Measurements from ENCODE around the gene CBY2.
A peak's percentile ranks its signal among the peaks of the same experiment; 100 is the strongest.
"Not testable (repeated sequence)": the region's sequence is repeated elsewhere in the genome, so short reads cannot be mapped to it uniquely, and the experiment has no call there.

Gene CBY2, protein sequence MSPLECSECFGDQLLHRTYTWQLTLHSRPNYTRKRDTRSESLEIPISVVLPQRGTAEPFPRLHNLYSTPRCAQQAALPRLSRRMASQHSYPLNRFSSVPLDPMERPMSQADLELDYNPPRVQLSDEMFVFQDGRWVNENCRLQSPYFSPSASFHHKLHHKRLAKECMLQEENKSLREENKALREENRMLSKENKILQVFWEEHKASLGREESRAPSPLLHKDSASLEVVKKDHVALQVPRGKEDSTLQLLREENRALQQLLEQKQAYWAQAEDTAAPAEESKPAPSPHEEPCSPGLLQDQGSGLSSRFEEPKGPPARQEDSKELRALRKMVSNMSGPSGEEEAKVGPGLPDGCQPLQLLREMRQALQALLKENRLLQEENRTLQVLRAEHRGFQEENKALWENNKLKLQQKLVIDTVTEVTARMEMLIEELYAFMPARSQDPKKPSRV

GRCh38 chr13:45702088-45702487 is at the start of gene CBY2:
TSS of gene CBY2 (plus strand) at chr13:45702320. CDS start at chr13:45702391, 71 bp downstream.
- DNase-seq (ENCODE audit: low read depth, low spot score), result no peak

- DNase-seq (ENCODE audit: low read depth, low spot score), result no peak
Observed at GRCh38 chr13:45654633-45655349, 47.3 kb upstream of the CBY2 start.

DNA sequence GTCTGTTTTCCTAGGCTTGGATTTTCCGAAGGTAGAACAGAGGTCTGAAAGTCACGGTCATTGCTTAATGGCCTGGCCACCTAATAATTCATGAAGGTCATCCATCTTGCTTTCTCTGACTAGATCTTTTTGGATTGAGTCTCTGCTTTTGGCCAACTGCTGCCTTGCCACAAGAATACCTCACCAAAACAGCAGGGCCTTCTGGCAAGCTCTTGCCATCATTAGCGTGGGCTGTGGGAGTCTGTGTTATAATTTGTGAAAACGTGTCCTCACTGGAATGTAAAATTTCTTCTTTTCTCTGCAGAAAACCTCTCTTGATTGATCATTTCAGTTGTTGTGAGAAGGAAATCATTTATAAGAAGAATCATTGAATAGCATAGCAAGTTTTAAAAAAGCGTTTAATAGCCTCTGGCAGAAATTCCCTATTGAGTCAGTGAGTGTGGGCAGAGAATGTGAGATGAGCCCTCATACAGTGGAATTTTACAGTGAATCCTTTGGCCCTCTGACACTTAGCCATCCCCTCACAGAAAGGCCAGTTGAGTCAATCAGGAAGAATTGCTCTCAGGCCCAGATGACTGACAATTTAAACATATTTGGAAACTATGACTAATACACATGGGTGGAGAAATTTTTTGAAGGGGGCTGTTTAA is 43.4 kb upstream of the CBY2 start:
- DNase-seq (ENCODE audit: low read depth, low spot score), result no peak

- no peak for DNase-seq (ENCODE audit: low read depth, low spot score)
Observed at GRCh38 chr13:45659536-45659935, 42.6 kb upstream of the CBY2 start.

DNA sequence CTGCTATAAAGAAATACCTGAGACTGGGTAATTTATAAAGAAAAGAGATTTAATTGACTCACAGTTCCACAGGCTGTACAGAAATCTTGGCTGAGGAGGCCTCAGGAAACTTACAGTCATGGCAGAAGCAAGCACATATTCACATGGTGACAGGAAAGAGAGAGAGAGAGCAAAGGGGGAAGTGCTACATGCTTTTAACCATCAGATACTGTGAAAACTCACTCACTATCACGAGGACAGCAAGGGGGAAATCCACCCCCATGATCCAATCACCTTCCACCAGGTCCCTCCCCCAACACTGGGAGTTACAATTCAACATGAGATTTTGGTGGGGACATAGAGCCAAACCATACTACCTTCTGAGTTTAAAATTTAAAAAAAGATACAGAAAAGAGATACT is 41.7 kb upstream of the CBY2 start:
- DNase-seq (ENCODE audit: low read depth, low spot score), result not testable (repeated sequence)

DNA sequence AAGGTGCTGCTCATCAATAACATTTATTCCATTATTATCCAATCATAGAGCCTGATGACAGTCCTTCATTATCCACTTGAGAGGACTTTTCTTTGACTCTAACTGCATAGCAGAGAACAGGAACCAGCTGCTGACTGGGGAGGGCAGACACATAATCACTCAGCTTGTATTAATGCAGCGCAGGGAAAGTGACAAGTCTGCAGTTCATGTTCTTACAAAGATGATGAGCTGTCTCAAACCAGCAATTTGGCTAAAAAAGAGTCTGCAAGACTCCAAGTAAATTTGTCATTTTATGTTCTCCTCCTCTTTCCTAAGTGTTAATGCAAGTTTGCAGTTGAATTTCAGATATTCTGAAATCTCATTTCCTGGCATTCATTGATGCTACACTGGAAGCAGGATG is 40.0 kb upstream of the CBY2 start:
- DNase-seq (ENCODE audit: low read depth, low spot score), result no peak

- DNase-seq (ENCODE audit: low read depth, low spot score), result not testable (repeated sequence)
Observed at GRCh38 chr13:45662903-45663302, 39.2 kb upstream of the CBY2 start.

DNA sequence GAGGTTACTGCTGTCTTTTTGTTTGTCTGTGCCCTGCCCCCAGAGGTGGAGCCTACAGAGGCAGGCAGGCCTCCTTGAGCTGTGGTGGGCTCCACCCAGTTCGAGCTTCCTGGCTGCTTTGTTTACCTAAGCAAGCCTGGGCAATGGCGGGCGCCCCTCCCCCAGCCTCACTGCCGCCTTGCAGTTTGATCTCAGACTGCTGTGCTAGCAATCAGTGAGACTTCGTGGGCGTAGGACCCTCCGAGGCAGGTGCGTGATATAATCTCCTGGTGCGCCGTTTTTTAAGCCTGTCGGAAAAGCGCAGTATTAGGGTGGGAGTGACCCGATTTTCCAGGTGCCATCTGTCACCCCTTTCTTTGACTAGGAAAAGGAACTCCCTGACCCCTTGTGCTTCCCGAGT is 32.5 kb upstream of the CBY2 start:
- not testable (repeated sequence) for DNase-seq (ENCODE audit: low read depth, low spot score)

- no peak for DNase-seq (ENCODE audit: low read depth, low spot score)
Observed at GRCh38 chr13:45670189-45670885, 31.8 kb upstream of the CBY2 start.

GRCh38 chr13:45674908-45675307 is 27.2 kb upstream of the CBY2 start:
- DNase-seq (ENCODE audit: low read depth, low spot score), result no peak

DNA sequence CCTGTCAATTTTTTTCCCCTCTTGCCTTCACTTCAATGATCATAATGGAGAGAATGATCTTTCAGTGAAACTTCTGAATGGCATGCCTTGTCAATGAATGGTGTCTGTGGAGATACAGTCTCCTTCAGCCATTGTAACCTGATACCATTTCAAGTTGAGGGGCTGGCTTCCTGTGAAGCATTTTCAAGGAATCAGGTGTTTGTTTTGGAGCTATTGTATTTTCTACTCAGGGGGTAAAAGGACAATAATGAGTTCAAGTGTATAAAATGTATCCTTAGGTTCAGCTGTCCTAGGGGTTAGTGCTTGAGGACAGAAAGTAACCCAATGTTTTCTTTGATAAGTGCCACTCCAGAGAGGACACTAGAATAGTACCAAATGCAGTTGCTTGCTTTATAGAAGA is 23.8 kb upstream of the CBY2 start:
- peak; percentile 47 for DNase-seq (ENCODE audit: low read depth, low spot score)

DNA sequence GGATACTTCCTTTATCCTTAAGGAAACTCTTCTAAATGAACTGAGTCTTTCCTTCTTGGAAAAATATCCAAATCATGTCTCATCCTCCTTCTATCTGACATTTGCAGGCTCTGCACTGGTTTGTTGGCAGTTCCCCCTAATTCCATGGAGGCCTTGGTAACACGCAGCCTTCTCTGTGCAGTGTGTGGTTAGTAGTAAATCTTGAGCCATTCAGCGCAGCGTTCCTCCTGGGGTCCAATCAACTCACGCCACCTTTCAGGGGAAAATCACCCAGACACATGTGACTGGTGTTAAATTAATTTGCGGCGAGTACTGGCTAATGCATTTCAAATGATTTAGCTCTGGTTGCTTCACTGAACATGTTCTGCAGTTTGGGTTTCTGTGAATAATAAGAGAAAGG is 21.0 kb upstream of the CBY2 start:
- DNase-seq (ENCODE audit: low read depth, low spot score), result no peak

GRCh38 chr13:45682494-45683008 is 19.6 kb upstream of the CBY2 start:
- DNase-seq (ENCODE audit: low read depth, low spot score), result no peak

DNA sequence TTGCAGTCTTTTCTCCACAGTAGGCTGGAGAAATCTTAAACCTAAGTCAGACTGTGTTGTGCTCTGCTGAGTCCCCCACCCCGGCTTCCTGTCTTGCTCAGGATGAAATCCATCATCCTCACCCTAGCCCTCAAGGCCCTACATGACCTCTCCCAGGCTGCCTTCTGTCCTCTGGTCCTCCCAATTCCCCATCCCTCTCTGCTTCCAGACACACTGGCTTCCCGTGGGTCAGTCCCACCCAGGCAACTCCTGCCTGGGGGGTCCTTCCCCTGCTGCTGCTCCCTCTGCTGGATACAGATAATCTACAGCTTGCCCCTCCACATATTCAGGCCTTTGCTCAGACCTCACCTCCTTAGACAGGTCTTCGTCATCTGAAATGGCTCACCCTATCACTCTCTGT is 18.4 kb upstream of the CBY2 start:
- no peak for DNase-seq (ENCODE audit: low read depth, low spot score)

DNA sequence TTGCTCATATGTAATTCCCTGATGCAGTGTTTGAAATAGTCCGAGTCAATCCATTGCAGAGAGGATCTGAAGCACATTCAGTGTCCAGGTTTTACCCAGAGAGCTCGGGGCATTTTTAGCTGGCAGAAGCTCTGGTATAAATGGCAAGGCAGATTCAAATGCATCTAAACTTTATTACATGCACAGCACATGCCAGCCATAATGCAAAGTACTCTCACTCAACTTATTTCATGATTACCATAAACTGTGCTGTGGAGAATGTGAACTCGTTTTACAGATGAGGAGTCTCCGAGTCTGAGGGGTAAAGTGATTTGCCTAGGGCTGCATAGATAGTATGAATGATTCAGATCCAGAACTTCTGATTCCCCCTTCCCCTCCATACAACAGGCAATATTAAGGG is 13.5 kb upstream of the CBY2 start:
- no peak for DNase-seq (ENCODE audit: low read depth, low spot score)

DNA sequence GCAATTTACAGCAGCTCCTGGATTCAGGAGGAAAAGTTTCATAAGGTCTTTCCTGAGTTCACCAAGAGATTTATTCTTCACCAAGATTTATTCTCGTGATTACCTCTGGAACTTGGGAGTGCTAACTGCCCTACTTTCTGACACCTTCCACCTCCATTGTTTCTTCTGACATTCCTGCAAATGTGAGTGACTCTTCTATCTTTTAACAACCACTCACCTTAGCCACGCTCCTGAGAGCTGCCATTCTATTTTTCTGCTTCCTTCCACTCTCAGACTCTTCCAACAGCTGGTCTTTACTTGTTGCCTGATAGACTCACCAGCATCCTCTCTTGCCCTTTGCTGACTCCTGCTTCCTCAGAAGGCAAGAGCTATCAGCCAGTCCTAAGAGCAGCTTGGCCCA is 11.5 kb upstream of the CBY2 start:
- DNase-seq (ENCODE audit: low read depth, low spot score), result no peak

- DNase-seq (ENCODE audit: low read depth, low spot score), result no peak
Observed at GRCh38 chr13:45691251-45691650, 10.9 kb upstream of the CBY2 start.

DNA sequence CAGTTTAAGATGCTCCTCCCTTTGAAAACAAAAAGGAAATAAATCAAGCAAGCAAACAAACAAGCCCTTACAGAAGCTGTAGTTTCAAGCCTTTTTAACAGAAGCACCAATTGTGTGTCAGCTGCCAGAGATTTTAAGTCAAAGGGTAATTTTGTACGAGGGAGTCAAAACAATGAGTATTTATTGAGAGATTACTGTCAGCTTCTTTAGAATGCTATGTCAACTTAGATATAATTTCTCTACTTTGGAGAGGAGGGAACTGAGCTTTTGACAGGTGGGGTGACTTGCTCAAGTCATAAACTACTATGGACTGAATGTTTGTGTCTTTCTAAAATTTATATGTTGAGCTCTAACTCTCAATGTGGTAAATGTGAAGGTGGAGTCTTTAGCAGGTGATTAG is 10.5 kb upstream of the CBY2 start:
- no peak for DNase-seq (ENCODE audit: low read depth, low spot score)

GRCh38 chr13:45695198-45695730 is 6.9 kb upstream of the CBY2 start:
- DNase-seq (ENCODE audit: low read depth, low spot score), result no peak

DNA sequence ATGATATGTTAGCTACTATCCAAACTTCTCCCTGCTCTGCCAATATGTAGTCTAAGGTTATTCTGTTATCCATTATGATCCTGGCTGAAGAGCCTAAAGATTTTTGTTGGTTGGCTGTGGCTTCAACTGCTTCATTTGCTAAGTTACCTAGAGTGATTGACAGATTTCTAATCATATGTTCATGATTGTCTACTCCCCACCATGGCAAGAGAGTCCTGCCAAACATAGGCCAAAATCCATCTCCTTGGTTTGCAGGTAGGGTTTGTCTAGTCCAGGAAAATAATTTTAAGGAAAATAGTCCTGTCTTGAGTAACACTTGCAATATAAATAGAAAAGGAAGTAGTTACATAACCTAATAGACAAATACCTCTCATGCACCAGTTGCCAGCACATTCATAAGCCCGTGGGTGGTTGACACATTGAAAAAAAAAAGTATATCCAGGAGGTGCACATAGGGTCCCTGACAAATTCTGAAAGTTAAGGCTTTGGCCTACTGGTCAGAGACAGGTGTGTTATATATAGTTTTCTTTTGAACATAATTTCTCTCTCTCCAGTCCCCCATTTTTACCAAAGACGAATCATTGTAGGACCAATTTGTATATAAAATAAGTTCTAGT is 5.4 kb upstream of the CBY2 start:
- DNase-seq (ENCODE audit: low read depth, low spot score), result no peak

Measured in iPS DF 19.7 (cell line).